Measurements from ENCODE around the gene ENKUR.
"Not testable (repeated sequence)": the region's sequence is repeated elsewhere in the genome, so short reads cannot be mapped to it uniquely, and the experiment has no call there.

The ENKUR gene

DNA sequence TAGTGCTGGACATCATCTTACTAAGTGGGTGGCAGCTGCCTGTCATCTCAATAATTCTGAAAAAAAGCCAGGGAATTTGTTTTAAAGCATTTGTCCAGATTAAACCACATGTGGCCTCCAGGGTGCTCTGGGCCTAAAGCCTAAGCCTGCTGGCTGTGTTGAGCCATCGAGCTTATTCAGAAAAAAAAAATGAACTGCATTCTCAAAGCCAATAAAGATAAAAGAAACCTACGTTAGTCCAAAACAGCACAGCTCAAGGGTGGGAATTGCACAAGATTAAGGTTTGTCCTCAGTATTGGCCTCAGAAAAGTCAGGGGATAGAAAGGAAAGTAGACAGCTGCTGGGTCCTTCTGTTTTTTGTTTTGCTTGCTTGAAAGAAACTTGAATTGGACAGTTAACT is 41.0 kb downstream of the ENKUR start:
- Mint-ChIP-seq H3K4me3 (no peak overlapping the region), H3K9me3 (no peaks in the 10 kb centered on the region), H3K4me1 (peaks cover 3% of the 10 kb centered on the region), H3K27ac (no peak overlapping the region), H3K27me3 (no peaks in the 10 kb centered on the region), H3K36me3 (no peaks in the 10 kb centered on the region)
- no peak for ATAC-seq (ENCODE audit: low read depth)
- DNase-seq (ENCODE audit: low spot score in 2 of 2), result no peak

DNA sequence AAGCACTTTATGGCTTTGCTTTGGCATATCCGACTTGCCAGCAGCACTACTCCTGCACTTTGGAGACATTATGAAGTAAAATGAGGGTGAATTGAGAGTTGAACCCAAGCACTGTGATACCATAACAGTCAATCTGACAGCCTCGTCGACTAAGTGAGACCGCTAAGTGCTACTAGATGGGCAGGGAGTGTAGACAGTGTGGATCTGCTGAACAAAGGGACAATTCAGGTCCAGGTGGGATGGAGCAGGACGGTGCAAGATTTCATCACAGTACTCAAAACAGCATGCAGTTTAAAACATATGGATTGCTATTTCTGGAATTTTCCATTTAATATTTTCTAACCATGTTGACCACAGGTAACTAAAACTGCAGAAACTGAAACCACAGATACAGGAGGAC is 42.8 kb downstream of the ENKUR start:
- Mint-ChIP-seq H3K27me3 (no peaks in the 10 kb centered on the region), H3K4me1 (peaks cover 3% of the 10 kb centered on the region), H3K27ac (no peak overlapping the region), H3K36me3 (no peaks in the 10 kb centered on the region), H3K4me3 (no peak overlapping the region), H3K9me3 (no peaks in the 10 kb centered on the region)
- ATAC-seq (ENCODE audit: low read depth) (no peak), DNase-seq (ENCODE audit: low spot score in 2 of 2) (no peak)

DNA sequence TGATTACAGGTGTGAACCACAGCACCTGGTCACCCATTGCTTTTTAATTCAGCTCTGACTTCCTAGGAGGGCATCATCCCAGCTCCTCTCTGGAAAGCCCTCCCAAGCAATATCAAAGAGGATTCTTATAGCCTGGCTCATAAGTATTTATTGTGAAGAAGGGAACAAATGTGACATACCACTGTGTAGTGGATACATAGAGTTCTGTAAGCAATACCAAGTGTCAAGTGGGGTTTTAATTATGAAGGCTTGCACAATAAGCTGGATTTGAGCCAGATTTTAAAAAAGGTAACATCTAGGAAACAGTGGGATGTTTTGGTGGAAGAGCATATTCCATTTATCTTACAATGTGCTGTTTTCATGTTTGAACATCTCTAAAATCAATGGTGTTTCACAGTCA is 44.6 kb downstream of the ENKUR start:
- DNase-seq (ENCODE audit: low spot score in 2 of 2), result no peak
- H3K36me3 Mint-ChIP-seq, result peaks cover 2% of the 10 kb centered on the region
- H3K9me3 Mint-ChIP-seq, result no peaks in the 10 kb centered on the region
- no peak for ATAC-seq (ENCODE audit: low read depth)
- H3K4me3 Mint-ChIP-seq, result no peak overlapping the region
- peaks cover 7% of the 10 kb centered on the region for H3K4me1 Mint-ChIP-seq
- peaks cover 2% of the 10 kb centered on the region for H3K27me3 Mint-ChIP-seq
- H3K27ac Mint-ChIP-seq, result no peak overlapping the region

DNA sequence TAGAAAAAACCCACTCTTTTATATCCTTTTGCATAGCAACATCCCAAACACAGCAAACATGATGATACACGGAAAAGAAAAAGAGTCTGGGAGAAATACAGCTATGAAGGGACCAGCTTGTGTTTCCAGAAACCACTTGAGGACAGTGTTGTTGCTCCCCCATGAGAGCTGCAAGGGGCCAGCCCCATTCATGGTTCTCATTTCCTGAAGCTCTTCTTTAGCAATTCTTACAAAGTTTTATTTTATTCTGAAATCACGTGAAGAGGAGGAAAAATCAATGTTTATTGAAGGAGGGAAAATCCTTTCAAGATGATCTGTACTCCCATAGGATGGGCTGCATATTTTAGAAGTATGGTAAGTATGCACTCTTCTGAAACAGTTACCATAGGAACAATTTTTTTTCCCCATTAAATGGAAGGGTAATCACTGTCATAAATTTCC is 46.1 kb downstream of the ENKUR start:
- Mint-ChIP-seq H3K9me3 (no peaks in the 10 kb centered on the region), H3K4me1 (peaks cover 7% of the 10 kb centered on the region), H3K27me3 (peaks cover 2% of the 10 kb centered on the region), H3K27ac (no peak overlapping the region), H3K36me3 (peaks cover 2% of the 10 kb centered on the region), H3K4me3 (no peak overlapping the region)
- ATAC-seq (ENCODE audit: low read depth), result no peak
- DNase-seq (ENCODE audit: low spot score in 2 of 2), result no peak

DNA sequence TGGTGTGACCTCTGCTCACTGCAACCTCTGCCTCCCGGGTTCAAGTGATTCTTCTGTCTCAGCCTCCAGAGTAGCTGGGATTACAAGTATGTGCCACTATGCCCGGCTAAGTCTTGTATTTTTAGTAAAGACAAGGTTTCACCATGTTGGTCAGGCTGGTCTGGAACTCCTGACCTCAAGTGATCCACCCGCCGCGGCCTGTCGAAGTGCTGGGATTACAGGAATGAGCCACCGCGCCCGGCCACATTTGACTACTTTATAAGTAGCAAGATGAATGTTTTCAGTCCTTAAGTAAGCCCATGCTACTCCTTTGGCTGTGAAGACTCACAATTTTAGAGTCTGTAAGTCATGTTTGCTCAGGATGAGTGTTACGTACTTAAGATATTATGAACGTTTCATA is 47.0 kb downstream of the ENKUR start:
- not testable (repeated sequence) for H3K36me3 Mint-ChIP-seq; H3K27me3 Mint-ChIP-seq; H3K4me3 Mint-ChIP-seq; DNase-seq (ENCODE audit: low spot score in 2 of 2); H3K27ac Mint-ChIP-seq; ATAC-seq (ENCODE audit: low read depth); H3K9me3 Mint-ChIP-seq; H3K4me1 Mint-ChIP-seq

DNA sequence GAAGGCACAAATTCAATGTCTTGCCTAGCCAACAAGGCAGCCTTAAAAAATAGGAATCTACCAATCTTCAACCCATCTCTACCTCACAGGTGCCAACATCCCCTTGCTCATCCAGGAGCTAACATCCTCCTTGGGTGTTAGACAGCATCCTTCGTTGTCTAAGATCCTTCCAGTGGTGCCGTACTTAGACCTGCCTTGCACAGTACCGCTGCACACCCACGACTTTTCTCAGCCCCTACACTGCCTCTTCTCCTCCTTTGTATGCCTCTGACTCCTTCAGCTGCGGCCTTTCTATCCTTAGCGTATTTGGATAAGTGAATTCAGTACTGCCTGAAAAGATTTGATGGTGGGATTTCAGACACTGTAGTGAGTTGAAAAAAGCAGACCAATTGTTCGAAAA is 47.6 kb downstream of the ENKUR start:
- no peak for ATAC-seq (ENCODE audit: low read depth)
- H3K4me3 Mint-ChIP-seq, result no peak overlapping the region
- H3K27me3 Mint-ChIP-seq, result peaks cover 2% of the 10 kb centered on the region
- no peaks in the 10 kb centered on the region for H3K9me3 Mint-ChIP-seq
- no peak for DNase-seq (ENCODE audit: low spot score in 2 of 2)
- peaks cover 7% of the 10 kb centered on the region for H3K4me1 Mint-ChIP-seq
- peaks cover 2% of the 10 kb centered on the region for H3K36me3 Mint-ChIP-seq
- no peak overlapping the region for H3K27ac Mint-ChIP-seq

DNA sequence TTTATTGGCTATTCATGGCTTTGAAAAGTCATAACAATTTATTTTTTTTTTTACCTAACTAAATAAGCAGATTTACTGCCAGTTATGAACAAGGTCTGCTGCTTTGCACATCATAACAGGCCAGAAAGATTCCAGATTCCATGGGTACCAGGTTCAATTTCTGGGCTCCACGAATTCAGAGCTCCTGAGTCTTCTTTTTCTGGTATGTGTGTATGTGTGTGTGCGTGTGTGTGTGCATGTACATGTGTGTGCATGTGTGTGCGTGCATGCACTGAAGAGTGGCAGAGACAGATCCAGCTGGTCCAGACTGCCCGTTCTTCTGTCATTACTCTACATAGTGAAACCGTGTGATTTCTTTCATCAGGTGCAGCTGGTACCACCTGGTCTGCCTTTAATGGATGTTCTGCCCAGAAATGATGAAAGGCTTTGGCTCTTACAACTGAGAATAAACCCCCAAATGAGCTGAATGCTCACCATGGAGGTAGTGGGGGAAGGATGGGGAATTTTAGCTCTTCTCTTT is 48.9 kb downstream of the ENKUR start:
- Mint-ChIP-seq H3K27ac (no peak overlapping the region), H3K4me3 (no peak overlapping the region), H3K36me3 (peaks cover 2% of the 10 kb centered on the region), H3K4me1 (peaks cover 7% of the 10 kb centered on the region), H3K9me3 (no peaks in the 10 kb centered on the region), H3K27me3 (peaks cover 2% of the 10 kb centered on the region)
- ATAC-seq (ENCODE audit: low read depth) (no peak), DNase-seq (ENCODE audit: low spot score in 2 of 2) (no peak)

DNA sequence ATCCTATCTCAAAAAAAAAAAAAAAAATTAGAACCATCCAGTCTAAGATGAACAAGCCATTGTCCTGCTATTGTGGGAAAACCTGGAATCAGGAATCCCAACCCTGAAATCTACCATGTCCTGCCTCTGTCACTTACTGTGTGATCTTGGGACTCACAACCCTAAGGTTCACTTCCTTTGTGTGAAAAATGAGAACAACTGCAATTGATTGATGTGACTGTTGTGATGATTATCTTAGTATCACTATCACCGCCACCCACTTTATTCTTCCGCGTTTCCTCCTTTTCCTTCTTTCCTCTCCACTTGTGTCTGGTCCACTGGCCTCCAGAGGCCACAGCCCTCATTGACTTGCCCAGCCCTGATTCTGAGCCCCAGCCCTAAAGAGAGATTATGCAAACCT is 50.9 kb downstream of the ENKUR start:
- H3K4me3 Mint-ChIP-seq, result no peak overlapping the region
- DNase-seq (ENCODE audit: low spot score in 2 of 2) (no peak), ATAC-seq (ENCODE audit: low read depth) (no peak)
- H3K27ac Mint-ChIP-seq, result no peak overlapping the region
- no peaks in the 10 kb centered on the region for H3K9me3 Mint-ChIP-seq
- H3K36me3 Mint-ChIP-seq, result peaks cover 2% of the 10 kb centered on the region
- peaks cover 2% of the 10 kb centered on the region for H3K27me3 Mint-ChIP-seq
- peaks cover 5% of the 10 kb centered on the region for H3K4me1 Mint-ChIP-seq

DNA sequence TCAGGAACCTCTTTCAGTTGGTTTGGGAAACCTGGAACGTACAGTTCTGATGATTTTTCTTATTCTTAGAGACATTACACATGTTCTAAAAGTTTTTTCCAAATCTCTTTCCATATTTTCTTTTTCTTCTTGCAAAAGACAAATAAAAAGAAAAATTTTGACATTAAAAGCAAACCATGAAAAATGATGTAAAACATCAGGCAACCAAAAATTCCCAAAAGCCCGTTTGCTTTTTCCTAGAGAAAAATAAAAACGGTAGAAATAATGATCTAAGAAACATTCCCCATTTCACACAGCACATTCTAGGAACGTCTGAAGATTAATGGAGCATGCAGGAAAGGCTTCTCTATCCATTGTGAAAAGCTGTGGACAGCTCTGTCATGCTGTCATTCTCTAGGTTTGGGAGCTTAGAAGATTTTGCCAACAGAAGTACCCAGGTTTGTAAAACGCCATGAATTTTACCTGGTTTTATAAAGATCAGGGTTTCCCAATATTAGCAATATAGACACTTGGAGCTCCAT is 52.4 kb downstream of the ENKUR start:
- no peak overlapping the region for H3K27ac Mint-ChIP-seq
- peaks cover 2% of the 10 kb centered on the region for H3K27me3 Mint-ChIP-seq
- no peak for DNase-seq (ENCODE audit: low spot score in 2 of 2)
- H3K4me1 Mint-ChIP-seq, result peaks cover 4% of the 10 kb centered on the region
- H3K36me3 Mint-ChIP-seq, result peaks cover 2% of the 10 kb centered on the region
- no peaks in the 10 kb centered on the region for H3K9me3 Mint-ChIP-seq
- no peak overlapping the region for H3K4me3 Mint-ChIP-seq
- no peak for ATAC-seq (ENCODE audit: low read depth)

DNA sequence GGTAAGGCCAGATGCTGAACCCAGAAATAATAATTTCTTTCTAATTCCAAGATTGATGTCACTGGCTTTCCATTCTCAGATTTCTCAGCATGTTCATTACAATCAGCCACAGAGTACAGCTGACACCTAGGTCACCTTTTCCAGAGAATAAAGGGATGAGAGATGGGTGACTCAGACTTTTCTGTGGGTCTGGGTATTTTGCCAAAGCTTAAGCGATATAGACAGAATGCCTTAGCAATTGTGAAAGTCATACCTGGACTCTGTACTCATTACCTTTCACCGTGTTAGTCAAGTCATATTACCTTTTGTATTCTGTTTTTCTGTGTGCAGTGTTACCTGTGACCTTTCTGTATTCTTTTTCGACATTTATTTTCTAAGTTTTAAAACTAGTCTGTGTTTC is 53.0 kb downstream of the ENKUR start:
- no peaks in the 10 kb centered on the region for H3K9me3 Mint-ChIP-seq
- ATAC-seq (ENCODE audit: low read depth) (no peak), DNase-seq (ENCODE audit: low spot score in 2 of 2) (no peak)
- H3K36me3 Mint-ChIP-seq, result peaks cover 2% of the 10 kb centered on the region
- H3K27me3 Mint-ChIP-seq, result peaks cover 2% of the 10 kb centered on the region
- peaks cover 4% of the 10 kb centered on the region for H3K4me1 Mint-ChIP-seq
- no peak overlapping the region for H3K27ac Mint-ChIP-seq
- no peak overlapping the region for H3K4me3 Mint-ChIP-seq

DNA sequence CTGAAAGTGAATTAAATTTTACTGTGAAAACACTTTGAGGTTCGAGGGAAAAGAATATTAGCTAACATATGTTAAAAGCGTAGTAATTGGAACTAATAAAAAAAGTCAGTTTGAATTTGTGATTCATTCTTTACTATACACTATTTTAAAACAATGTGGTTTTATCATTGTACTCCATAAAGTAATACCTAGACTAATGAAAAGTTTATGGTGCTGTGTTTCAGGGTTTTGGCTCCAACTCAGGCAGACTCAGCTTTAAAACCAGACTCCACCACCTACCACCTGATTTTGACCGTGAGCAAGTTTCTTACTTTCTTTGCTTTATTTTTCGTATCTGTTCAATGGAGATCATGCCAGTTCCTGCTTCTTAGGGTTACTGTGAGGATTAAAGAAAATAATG is 54.4 kb downstream of the ENKUR start:
- no peaks in the 10 kb centered on the region for H3K4me1 Mint-ChIP-seq
- DNase-seq (ENCODE audit: low spot score in 2 of 2) (no peak), ATAC-seq (ENCODE audit: low read depth) (no peak)
- H3K4me3 Mint-ChIP-seq, result no peak overlapping the region
- H3K9me3 Mint-ChIP-seq, result no peaks in the 10 kb centered on the region
- no peaks in the 10 kb centered on the region for H3K27me3 Mint-ChIP-seq
- no peaks in the 10 kb centered on the region for H3K36me3 Mint-ChIP-seq
- no peak overlapping the region for H3K27ac Mint-ChIP-seq

DNA sequence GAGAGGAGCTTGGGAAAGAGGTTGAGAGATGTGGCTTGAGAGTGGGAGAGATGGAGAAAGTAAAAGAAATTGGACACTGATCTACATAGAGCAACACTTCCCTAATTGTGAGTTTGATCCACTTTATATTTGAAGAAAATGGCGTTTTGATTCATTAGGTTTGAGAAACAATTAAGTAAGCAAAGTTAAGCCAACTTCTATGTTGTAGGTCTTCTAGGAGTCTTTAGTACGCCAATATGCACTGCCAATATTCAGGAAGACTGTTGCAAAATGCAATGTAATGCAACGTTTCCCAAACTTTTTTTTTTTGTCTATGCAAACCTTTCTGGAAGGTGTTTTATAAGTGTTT is 56.6 kb downstream of the ENKUR start:
- no peak for DNase-seq (ENCODE audit: low spot score in 2 of 2)
- Mint-ChIP-seq H3K27me3 (no peaks in the 10 kb centered on the region), H3K9me3 (no peaks in the 10 kb centered on the region), H3K36me3 (no peaks in the 10 kb centered on the region), H3K4me3 (no peak overlapping the region), H3K27ac (no peak overlapping the region), H3K4me1 (no peaks in the 10 kb centered on the region)
- no peak for ATAC-seq (ENCODE audit: low read depth)

DNA sequence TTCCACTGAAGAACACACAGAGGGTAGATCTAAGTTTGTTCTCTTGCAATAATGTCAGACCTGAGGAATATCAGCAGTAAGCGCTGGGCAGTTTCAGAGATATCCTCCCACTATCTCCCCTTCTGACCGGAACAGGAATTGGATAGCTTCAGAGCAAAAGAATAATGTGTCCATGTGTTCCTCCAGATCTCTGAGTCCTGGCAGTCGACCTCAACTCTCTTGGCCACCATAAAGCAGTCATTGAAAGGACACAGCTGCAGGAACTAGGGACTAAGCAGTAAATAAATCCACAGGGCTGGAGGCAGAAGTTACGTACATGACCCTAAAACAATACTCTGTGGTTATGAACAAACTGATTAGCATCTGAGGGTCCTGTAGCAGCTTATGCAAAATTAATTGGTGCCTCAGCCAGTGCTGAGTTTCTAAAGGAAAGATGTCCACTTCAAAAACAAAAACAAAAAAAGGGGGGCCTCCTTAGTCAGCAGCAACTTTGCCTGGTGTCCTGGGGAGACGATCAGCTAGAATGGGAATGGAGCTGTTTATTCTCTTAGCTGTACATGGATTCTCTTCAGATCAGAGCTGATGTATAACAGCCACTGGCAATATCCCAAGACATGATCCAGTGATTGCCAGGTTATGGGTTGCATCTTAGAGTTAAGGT is 57.1 kb downstream of the ENKUR start:
- no peaks in the 10 kb centered on the region for H3K9me3 Mint-ChIP-seq
- no peaks in the 10 kb centered on the region for H3K27me3 Mint-ChIP-seq
- H3K4me3 Mint-ChIP-seq, result no peak overlapping the region
- H3K27ac Mint-ChIP-seq, result no peak overlapping the region
- no peak for ATAC-seq (ENCODE audit: low read depth)
- no peaks in the 10 kb centered on the region for H3K36me3 Mint-ChIP-seq
- DNase-seq (ENCODE audit: low spot score in 2 of 2), result no peak
- no peaks in the 10 kb centered on the region for H3K4me1 Mint-ChIP-seq

DNA sequence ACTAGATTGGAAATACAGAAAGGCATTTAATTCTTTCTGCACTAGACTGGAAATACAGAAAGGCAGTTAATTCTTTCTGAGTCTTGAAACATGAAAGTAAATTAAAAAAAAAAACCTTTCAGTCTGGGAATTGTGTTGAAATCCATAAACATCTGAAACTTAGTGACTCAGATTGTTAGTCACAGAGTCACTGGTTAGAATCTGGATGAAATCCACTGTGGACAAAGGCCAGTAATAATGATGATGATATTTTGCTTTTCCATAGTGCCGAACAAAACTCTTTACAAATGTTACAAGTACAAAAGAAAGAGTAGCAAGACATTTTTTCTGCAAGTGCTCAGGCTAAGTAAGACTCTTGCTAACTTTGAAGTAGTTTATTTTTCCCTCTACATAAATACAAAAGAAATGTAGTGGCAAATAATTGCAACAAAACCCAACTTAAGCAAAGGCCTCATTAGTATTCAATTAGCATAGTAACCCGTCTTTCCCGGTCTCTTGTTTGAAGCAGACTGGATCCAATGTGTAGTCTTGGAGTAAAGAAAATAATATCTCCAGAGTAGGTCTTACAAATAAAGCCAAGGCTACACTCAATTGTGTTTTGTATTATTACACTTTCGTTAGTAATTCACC is 57.8 kb downstream of the ENKUR start:
- DNase-seq (ENCODE audit: low spot score in 2 of 2) (no peak), ATAC-seq (ENCODE audit: low read depth) (no peak)
- Mint-ChIP-seq H3K4me1 (no peaks in the 10 kb centered on the region), H3K4me3 (no peak overlapping the region), H3K9me3 (no peaks in the 10 kb centered on the region), H3K36me3 (no peaks in the 10 kb centered on the region), H3K27ac (no peak overlapping the region), H3K27me3 (no peaks in the 10 kb centered on the region)

DNA sequence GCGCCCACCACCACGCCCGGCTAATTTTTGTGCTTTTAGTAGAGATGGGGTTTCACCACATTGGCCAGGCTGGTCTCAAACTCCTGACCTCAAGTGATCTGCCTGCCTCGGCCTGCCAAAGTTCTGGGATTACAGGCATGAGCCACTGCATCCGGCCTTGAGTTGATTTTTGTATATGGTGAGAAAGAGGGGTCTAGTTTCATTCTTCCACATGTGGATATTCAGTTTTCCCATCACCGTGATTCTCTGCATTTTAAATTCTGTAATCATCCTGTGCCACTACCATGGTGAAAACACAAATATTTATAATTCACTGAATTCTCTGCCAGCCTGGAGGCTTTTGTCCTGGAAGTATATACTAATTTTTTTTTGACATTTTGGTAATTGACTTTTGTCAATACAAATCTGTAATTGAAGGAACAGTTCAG is 58.3 kb downstream of the ENKUR start:
- not testable (repeated sequence) for H3K4me3 Mint-ChIP-seq; DNase-seq (ENCODE audit: low spot score in 2 of 2); H3K27me3 Mint-ChIP-seq

More for the DNA sequence above, 58.3 kb downstream of the ENKUR start:
- H3K4me1 Mint-ChIP-seq; H3K36me3 Mint-ChIP-seq; H3K9me3 Mint-ChIP-seq; ATAC-seq (ENCODE audit: low read depth); H3K27ac Mint-ChIP-seq: not testable (repeated sequence)

Data from memory B cell (primary cell).